Activated CD8-positive, alpha-beta memory T cell treated with anti-CD3 and anti-CD28 coated beads for 48 hours (primary cell): ENCODE measurements around the gene BMS1.
"Not testable (repeated sequence)": the region's sequence is repeated elsewhere in the genome, so short reads cannot be mapped to it uniquely, and the experiment has no call there.

Experiments used
- DNase-seq, 3 experiments: peaks; one replicate each; pipeline ENCODE4 v3.0.0-alpha.2; 2020; ENCODE audit warnings: low read depth in 2 of 3, low spot score in 2 of 3

The BMS1 gene

GRCh38 chr10:42862801-42863200, 80.2 kb downstream of the BMS1 start:
- not testable (repeated sequence) for DNase-seq

DNA sequence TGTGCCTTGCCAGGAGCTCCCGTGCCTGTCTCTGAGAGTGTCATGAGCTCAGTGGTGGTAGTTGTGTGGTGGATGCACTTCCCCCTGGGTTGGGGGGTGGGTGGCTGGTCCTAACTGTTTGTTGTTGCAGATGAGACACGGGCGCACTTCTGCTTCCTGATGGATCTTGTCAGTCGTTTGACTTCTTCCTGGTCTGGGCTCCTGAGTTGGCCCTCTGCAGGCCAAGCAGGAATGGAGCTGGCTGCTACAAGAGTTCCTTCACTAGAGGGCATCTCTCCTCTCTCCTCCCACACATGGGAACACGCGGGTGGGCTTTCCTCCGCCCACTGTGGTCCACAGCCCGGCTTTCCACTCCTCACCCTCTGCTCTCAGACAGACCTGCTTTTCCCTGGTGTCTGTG, 82.0 kb downstream of the BMS1 start:
- no peak for DNase-seq

DNA sequence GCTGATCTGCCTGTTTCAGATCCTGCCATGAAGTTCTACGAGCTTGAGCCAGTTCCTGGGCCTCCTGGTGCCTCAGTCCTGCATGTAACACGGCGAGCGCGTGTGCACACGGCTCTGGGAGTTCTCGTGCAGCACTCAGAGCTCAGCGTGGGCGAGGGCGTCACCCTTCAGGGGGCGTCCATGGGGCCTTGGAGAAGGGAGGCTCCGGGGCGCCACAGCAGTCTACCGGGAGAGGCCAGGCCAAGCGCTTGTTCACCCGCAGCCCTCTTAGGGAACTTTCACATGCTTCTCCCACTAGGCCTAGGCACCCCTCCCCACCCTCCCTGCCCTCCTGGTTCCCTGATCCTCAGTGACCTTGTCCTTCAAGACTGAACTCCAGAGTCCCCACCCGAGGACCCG, 83.1 kb downstream of the BMS1 start:
- DNase-seq: no peak

DNA sequence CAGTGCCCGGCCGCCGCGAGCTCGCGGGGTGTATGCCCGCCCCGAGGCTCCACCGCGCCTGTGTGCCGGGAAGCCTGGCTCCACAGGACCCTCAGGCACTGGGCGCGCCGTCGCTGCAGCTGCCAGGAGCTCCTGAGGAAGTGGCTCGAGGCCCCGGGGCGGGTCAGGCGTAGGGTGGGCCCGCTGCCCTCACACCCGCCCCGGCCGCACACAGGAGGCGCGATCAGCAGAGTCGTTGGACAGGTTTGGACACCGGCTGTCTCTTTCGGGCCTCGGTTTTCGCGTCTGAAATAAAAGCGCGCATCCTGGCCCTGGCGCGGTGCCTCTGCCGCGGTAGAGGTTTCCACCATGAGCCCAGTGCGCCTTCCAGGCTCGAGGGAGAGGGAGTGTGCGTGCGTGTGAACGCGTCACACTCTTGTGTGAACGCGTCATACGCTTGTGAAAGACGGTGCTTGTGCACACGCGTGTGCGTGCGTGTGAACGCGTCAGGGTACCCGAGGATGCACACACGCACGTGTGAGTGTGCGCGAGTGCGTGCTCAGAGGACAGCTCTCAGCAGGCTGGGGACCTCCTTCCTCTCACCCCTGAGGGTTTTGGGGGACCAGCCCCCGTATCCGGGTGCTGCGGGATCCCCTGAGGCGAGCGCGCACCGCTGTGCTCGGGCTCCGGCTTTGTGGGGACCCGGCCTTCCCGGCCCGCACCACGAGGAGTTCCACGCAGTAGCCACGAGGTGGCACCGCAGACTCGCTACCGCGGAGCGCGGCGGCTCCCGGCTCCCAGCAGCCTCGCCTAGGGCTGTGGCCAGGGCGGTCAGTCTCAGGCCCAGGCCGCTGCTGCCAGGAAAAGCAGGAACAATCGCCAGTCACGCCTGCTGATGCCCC, 83.8 kb downstream of the BMS1 start:
- peak in 1 of 3 experiments; percentile 19 for DNase-seq

GRCh38 chr10:42867571-42867970, 85.0 kb downstream of the BMS1 start:
- DNase-seq: no peak

DNA sequence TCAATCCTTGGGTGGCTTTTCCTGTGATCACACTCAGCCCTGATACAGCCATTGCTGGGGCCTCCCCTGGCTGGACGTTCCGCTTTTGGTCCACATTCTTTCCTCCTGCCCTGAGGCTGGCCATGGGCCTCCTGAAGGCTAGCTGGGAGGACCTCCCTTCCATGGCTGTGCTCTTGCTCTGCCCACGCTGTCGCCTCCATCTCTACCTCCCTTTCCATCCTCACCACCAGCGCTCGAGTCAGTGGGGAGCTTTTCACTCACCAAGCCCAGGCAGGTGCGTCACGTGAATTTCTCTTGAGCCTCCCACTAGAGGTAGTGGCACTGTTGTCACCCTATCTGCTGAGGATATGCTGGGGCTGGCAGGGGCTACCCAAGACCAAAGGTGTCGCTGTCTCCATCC, 85.9 kb downstream of the BMS1 start:
- no peak for DNase-seq

GRCh38 chr10:42869977-42870350, 87.4 kb downstream of the BMS1 start:
- DNase-seq: no peak

GRCh38 chr10:42871138-42871641, 88.6 kb downstream of the BMS1 start:
- DNase-seq: not testable (repeated sequence)

DNA sequence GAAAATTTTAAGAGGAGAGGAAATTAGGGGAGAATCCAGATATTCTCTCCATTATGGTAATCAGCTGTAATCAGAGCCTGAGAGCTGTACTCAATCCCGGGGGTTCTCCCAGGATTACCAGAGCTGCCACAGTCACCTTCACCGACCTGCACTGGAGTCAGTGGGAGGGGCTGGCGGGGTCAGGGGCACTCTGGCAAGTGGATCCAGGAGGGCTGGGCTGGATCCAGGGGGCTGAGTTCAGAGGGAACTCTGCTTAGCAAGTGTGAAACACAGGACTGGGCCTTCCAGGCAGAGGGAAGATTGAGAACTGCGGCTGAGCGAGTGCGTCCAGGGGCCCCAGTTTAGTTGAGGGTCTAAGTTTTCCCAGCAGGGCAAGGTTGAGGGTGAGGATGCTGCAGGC, 89.2 kb downstream of the BMS1 start:
- DNase-seq: no peak

GRCh38 chr10:42872865-42873435, 90.4 kb downstream of the BMS1 start:
- no peak for DNase-seq

- no peak for DNase-seq
These were observed 92.3 kb downstream of the BMS1 start for GRCh38 chr10:42874713-42875387.

GRCh38 chr10:42875388-42875755, 92.8 kb downstream of the BMS1 start:
- no peak for DNase-seq

DNA sequence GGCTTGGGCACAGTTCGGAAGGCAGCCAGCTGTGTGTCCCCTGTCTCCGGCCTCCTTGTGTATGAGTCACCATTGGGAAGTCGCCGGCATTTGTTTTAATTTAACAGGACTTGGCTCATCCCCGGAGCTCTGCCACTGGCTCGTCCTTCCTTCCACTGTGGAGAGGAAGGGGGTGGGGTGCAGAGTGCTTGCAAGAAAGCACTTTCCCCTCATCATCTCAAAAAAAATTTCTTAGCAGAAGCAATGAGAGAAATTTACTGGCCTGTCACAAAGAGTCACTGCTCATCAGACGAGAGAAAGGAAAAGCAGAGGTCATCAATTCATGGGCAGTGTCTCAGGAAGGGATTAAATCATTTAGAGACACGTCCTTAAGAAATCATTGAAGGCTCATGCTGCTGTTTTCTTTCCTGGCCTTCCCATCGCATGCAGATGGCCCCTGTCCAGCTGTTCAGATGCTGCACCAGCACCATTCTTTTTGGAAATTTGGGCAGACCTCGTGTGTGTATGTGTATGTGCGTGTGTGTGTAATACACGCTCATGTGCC, 93.3 kb downstream of the BMS1 start:
- DNase-seq: no peak

DNA sequence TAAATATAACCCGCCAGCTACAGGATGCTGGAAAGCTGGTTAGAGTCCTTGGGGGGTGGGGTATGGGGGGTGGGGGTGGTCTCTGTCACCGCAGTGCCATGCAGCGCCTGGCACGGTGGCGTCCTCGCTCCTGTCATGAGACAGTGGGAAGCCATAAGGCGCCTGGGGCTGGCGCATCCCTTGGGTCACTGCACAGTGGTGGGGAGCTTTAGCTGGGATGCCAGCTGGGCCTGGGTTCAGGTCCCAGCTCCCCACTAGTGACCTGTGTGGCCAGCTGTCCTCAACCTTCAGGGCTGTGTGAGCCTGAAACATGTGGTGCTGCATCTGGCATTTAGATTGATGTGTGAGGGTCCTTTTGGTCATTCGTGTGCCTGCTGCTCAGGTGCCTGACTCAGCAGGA, 93.9 kb downstream of the BMS1 start:
- DNase-seq: no peak

- no peak for DNase-seq
These were observed 94.3 kb downstream of the BMS1 start for GRCh38 chr10:42876945-42877344.

DNA sequence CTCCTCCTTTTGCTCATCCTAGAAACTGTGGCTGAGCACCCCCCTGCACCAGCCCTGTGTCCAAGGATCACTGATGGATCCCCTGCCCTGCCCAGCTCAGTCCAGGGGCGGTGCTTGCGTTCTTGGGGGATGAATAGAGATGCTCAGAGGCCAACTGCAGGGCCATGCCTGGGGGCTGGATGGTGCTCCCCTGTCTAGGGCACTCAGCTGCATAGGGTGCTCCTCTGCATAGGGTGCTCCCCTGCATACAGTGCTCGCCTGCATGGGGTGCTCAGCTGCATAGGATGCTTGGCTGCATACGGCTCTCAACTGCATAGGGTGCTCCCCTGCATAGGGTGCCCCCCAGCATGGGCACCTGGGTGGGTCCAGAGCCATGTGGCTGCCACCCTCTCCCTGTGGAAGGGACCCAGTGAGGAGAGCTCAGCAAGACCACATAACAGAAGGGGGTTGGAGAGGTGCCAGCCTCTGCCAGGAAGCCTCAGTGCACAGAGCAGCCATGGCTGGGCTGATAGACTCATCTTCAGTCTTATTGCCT, 95.0 kb downstream of the BMS1 start:
- DNase-seq: no peak

DNA sequence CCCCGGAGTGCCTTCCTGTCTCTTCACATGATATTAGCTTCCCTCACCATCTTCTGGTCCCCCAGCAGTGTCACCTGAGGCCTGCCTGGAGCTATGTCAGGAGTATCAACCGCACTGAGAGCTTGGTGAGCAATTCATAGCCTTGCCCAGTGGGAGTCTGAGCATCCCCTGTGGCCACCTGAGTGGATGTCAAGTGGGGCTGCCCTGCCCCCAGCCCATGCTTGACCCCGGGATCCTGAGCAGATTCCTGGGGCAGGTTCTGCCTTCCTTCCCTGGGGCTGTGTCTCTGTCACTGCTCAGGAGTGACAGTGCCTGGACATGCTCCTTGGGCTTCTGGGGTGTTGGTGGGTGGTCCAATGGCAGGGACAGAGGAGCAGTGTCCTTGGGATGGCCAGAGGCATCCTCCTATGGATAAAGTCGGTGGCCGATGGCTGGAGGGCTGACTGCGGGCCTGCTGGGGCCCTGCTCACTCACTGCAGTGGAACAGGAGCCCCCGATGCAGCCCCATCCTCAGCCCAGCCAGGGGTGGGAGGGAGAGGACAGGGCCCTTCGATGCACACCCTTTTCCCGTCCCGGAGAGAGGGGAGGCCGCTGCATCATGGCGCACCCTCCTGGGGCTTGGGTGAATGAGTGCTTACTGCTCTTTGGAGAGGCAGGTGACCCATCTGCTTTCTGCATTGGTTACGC, 95.7 kb downstream of the BMS1 start:
- DNase-seq: no peak

DNA sequence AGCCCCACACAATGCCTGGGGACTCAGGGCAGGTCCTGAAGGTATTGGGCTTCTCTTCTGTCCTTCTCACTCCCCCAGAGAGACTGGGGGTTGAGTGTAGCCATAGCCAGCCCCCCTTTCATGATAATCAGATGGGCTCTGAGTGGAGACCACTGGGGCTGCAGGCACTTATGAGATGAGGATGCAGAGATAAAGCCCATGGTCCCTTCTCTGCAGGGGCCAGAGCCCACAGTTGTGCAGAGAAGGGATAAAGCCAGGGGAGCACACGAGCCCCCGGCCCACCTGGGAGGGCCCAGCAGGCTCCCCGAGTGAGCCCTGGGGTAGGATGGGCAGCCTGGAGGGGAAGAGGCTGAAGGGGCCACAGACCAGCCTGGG, 96.2 kb downstream of the BMS1 start:
- DNase-seq: no peak

DNA sequence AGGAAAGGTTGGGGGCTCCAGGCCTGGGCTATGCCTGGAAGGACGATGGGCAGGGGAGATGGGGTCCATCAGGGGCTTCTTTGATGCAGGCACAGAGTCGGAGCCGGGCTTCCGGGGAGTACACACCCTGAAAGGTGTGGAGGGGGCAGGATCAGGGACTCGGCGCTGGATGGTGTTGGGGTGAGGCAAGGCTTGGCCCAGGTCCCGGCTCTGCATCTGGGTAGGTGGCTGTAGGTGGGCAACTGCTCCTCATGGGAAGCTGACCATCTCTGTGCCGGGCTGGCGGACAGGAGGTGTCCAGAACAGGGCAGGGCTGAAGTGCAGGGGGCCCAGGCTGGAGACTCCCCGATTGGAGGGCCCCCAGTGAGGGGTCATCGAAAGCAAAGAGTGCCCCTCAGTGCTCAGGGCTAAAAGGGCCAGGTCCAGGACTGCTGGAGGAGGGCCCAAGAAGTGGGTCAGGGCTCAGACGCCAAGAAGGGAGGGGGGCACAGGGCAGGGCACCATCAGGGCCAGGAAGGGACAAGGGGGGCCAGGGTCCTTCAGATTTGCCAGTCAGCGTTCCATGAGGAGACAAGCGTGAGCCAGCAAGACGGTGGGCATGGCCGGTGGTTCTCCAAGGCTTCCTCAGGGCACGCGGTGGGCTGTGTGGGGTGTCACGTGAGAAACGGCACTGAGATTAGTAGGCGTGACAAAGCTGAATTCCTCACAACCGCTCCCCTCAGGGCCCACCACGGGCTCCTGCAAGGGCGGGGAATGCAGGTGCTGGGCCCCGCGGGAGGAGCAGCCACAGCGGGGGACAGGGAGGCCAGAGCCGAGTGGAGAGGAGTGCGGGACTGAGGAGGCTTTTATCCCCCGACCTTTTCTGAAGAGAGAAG, 97.0 kb downstream of the BMS1 start:
- DNase-seq: no peak

DNA sequence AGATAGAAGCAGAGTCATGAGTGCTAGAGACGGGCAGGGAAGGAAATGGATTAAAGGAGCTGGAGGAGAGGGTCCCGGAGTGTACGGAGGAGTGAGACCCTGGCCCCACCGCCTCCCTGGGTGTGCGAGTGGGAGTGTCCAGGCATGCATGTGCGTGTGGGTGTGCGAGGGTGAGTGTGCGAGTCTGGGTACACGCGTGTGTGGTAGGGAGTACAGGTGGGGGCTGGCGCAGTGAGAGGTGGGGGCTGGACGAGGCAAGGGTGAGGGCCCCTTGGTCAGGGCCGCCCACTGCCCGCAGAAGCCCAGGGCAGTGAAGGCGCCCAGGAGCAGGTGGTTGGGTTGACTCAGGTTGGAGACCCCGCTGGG, 97.6 kb downstream of the BMS1 start:
- DNase-seq: no peak
